Stimulated activated CD8-positive, alpha-beta memory T cell treated with anti-CD3 and anti-CD28 coated beads, Interleukin-15, amount 100 ng/mL, for 4 hours (primary cell): ENCODE data around the gene MYH6.
"Not testable (repeated sequence)": the region's sequence is repeated elsewhere in the genome, so short reads cannot be mapped to it uniquely, and the experiment has no call there.

Experiments
- DNase-seq, 2 donors: peaks; one replicate each; pipeline ENCODE4 v3.0.0-alpha.2; 2020; ENCODE audit warnings: low read depth in 2 of 2

The MYH6 gene

GRCh38 chr14:23407516-23408306, at the start of gene MYH6:
Gene MYH6 (minus strand): TSS chr14:23408273. CDS start chr14:23407223, 1,050 bp downstream.
- no peak for DNase-seq

GRCh38 chr14:23456883-23457586, 49.0 kb upstream of the MYH6 start:
- DNase-seq: not testable (repeated sequence)

- DNase-seq: no peak
These were observed 46.4 kb upstream of the MYH6 start for GRCh38 chr14:23454445-23454856.

- no peak for DNase-seq
These were observed 44.2 kb upstream of the MYH6 start for GRCh38 chr14:23452237-23452636.

- DNase-seq: no peak
These were observed 42.3 kb upstream of the MYH6 start for GRCh38 chr14:23450379-23450778.

GRCh38 chr14:23449314-23449713, 41.2 kb upstream of the MYH6 start:
- no peak for DNase-seq

- DNase-seq: no peak
These were observed 39.6 kb upstream of the MYH6 start for GRCh38 chr14:23447361-23448350.

GRCh38 chr14:23446291-23446851, 38.3 kb upstream of the MYH6 start:
- no peak for DNase-seq

- no peak for DNase-seq
These were observed 37.7 kb upstream of the MYH6 start for GRCh38 chr14:23445773-23446172.

- no peak for DNase-seq
These were observed 36.2 kb upstream of the MYH6 start for GRCh38 chr14:23444314-23444713.

- DNase-seq: no peak
These were observed 35.8 kb upstream of the MYH6 start for GRCh38 chr14:23443881-23444280.

- DNase-seq: no peak
These were observed 35.3 kb upstream of the MYH6 start for GRCh38 chr14:23443411-23443812.

GRCh38 chr14:23442721-23443356, 34.8 kb upstream of the MYH6 start:
- DNase-seq: no peak

- no peak for DNase-seq
These were observed 33.0 kb upstream of the MYH6 start for GRCh38 chr14:23441076-23441475.

- no peak for DNase-seq
These were observed 31.2 kb upstream of the MYH6 start for GRCh38 chr14:23439107-23439835.

GRCh38 chr14:23438101-23438971, 30.3 kb upstream of the MYH6 start:
- no peak for DNase-seq

GRCh38 chr14:23437133-23438100, 29.3 kb upstream of the MYH6 start:
- no peak for DNase-seq
